GM21526 (cell line): ENCODE measurements around the gene TRIM60.
"Not testable (repeated sequence)": the region's sequence is repeated elsewhere in the genome, so short reads cannot be mapped to it uniquely, and the experiment has no call there.

Experiments used
- ATAC-seq: cut with Tn5 transposase; IDR thresholded peaks from one replicate; pipeline ENCODE4 v1.9.1; 2021; ENCODE audit warnings: moderate library complexity; ENCODE audit not compliant: unreplicated experiment, low FRiP score

TRIM60 gene

GRCh38 chr4:165031436-165032211, at the start of gene TRIM60:
TSS of gene TRIM60 (plus strand) at chr4:165031999. CDS start at chr4:165040073, 8,074 bp downstream.
- no peak for ATAC-seq

GRCh38 chr4:164989471-164989870, 42.3 kb upstream of the TRIM60 start:
- no peak for ATAC-seq

- ATAC-seq = not testable (repeated sequence)
These were observed 41.0 kb upstream of the TRIM60 start for GRCh38 chr4:164990786-164991185.

GRCh38 chr4:164996123-164996522, 35.7 kb upstream of the TRIM60 start:
- not testable (repeated sequence) for ATAC-seq

GRCh38 chr4:164997324-164997723, 34.5 kb upstream of the TRIM60 start:
- ATAC-seq = no peak

GRCh38 chr4:164997941-164998340, 33.9 kb upstream of the TRIM60 start:
- no peak for ATAC-seq

- ATAC-seq = not testable (repeated sequence)
These were observed 33.2 kb upstream of the TRIM60 start for GRCh38 chr4:164998526-164999080.

GRCh38 chr4:165001957-165002356, 29.8 kb upstream of the TRIM60 start:
- ATAC-seq = not testable (repeated sequence)

- ATAC-seq = no peak
These were observed 26.4 kb upstream of the TRIM60 start for GRCh38 chr4:165005352-165005925.

GRCh38 chr4:165006456-165006855, 25.3 kb upstream of the TRIM60 start:
- no peak for ATAC-seq

GRCh38 chr4:165006886-165007285, 24.9 kb upstream of the TRIM60 start:
- ATAC-seq = no peak

- ATAC-seq = no peak
These were observed 22.1 kb upstream of the TRIM60 start for GRCh38 chr4:165009493-165010227.

- no peak for ATAC-seq
These were observed 21.3 kb upstream of the TRIM60 start for GRCh38 chr4:165010487-165010886.

GRCh38 chr4:165010991-165011390, 20.8 kb upstream of the TRIM60 start:
- ATAC-seq = no peak

GRCh38 chr4:165011403-165011802, 20.4 kb upstream of the TRIM60 start:
- ATAC-seq = no peak

GRCh38 chr4:165013691-165014090, 18.1 kb upstream of the TRIM60 start:
- no peak for ATAC-seq

GRCh38 chr4:165016971-165017370, 14.8 kb upstream of the TRIM60 start:
- no peak for ATAC-seq

- ATAC-seq = not testable (repeated sequence)
These were observed 11.8 kb upstream of the TRIM60 start for GRCh38 chr4:165019995-165020394.

- not testable (repeated sequence) for ATAC-seq
These were observed 6.0 kb upstream of the TRIM60 start for GRCh38 chr4:165025782-165026181.

- no peak for ATAC-seq
These were observed 3.9 kb upstream of the TRIM60 start for GRCh38 chr4:165027762-165028402.

GRCh38 chr4:165048170-165048569, 16.4 kb downstream of the TRIM60 start:
- no peak for ATAC-seq
